GM18498 (cell line): ENCODE measurements around the gene NRCAM.
A peak's percentile ranks its signal among the peaks of the same experiment; 100 is the strongest.

Experiments used
- ATAC-seq: cut with Tn5 transposase; IDR thresholded peaks from one replicate; pipeline ENCODE4 v1.9.1; 2021; ENCODE audit warnings: mild to moderate bottlenecking, moderate library complexity; ENCODE audit not compliant: unreplicated experiment

NRCAM gene

GRCh38 chr7:108178398-108178797 is 277.8 kb downstream of the NRCAM start:
- no peak for ATAC-seq

GRCh38 chr7:108171164-108171563 is 285.1 kb downstream of the NRCAM start:
- no peak for ATAC-seq

GRCh38 chr7:108170251-108170650 is 286.0 kb downstream of the NRCAM start:
- ATAC-seq = no peak

GRCh38 chr7:108167460-108167859 is 288.8 kb downstream of the NRCAM start:
- ATAC-seq = no peak

- no peak for ATAC-seq
Measured at GRCh38 chr7:108166687-108167086, 289.5 kb downstream of the NRCAM start.

- ATAC-seq = no peak
Measured at GRCh38 chr7:108165723-108166122, 290.5 kb downstream of the NRCAM start.

- no peak for ATAC-seq
Measured at GRCh38 chr7:108164946-108165345, 291.3 kb downstream of the NRCAM start.

GRCh38 chr7:108164342-108164741 is 291.9 kb downstream of the NRCAM start:
- ATAC-seq = no peak

- ATAC-seq = no peak
Measured at GRCh38 chr7:108158776-108159175, 297.5 kb downstream of the NRCAM start.

- no peak for ATAC-seq
Measured at GRCh38 chr7:108157606-108158335, 298.5 kb downstream of the NRCAM start.

- no peak for ATAC-seq
Measured at GRCh38 chr7:108156897-108157605, 299.2 kb downstream of the NRCAM start.

- ATAC-seq = no peak
Measured at GRCh38 chr7:108152198-108152597, 304.0 kb downstream of the NRCAM start.

GRCh38 chr7:108149908-108150307 is 306.3 kb downstream of the NRCAM start:
- no peak for ATAC-seq

- no peak for ATAC-seq
Measured at GRCh38 chr7:108149119-108149518, 307.1 kb downstream of the NRCAM start.

GRCh38 chr7:108147031-108147563 is 309.1 kb downstream of the NRCAM start:
- no peak for ATAC-seq

GRCh38 chr7:108146070-108146842 is 310.0 kb downstream of the NRCAM start:
- peak; percentile 57 for ATAC-seq

- ATAC-seq = no peak
Measured at GRCh38 chr7:108145401-108145800, 310.8 kb downstream of the NRCAM start.

- no peak for ATAC-seq
Measured at GRCh38 chr7:108144931-108145330, 311.3 kb downstream of the NRCAM start.

- ATAC-seq = no peak
Measured at GRCh38 chr7:108143658-108144420, 312.4 kb downstream of the NRCAM start.

- ATAC-seq = no peak
Measured at GRCh38 chr7:108142675-108143259, 313.5 kb downstream of the NRCAM start.
